ENCODE data around the gene INTS1.

GRCh38 chr7:1499367-1500029 lies 4.7 kb downstream of the INTS1 start:
- TF ChIP-seq CTCF (IDR thresholded peaks at IDR 0.05; ENCODE audit: poor library complexity, severe bottlenecking) (no peak), EZH2 (IDR thresholded peaks at IDR 0.05; ENCODE audit: borderline replicate concordance, insufficient read depth, low read length, poor library complexity, severe bottlenecking) (no peak), MXI1 (conservative IDR thresholded peaks at IDR 0.05; ENCODE audit: poor library complexity, severe bottlenecking) (no peak), SMC3 (conservative IDR thresholded peaks at IDR 0.05; ENCODE audit: poor library complexity) (no peak), EP300 (conservative IDR thresholded peaks at IDR 0.05; ENCODE audit: poor library complexity, severe bottlenecking) (no peak), TAF1 (IDR thresholded peaks at IDR 0.05; ENCODE audit: low read depth) (no peak)
